Stomach (tissue), 4 donors: ENCODE results near the gene STK11IP.

Source experiments
- POLR2A ChIP-seq, 4 donors: fragments of 450-650 bp; IDR thresholded peaks; one replicate each; pipeline ENCODE4 v1.6.1; 2016; ENCODE audit warnings: antibody characterized with exemption in 4 of 4, control low read depth in 2 of 4, mild to moderate bottlenecking in 1 of 4, moderate library complexity in 1 of 4
- POLR2AphosphoS5 ChIP-seq, 3 donors: sonication (generic); formaldehyde crosslinking; IDR thresholded peaks; one replicate each; pipeline ENCODE4 v1.6.1; 2016; ENCODE audit warnings: antibody characterized with exemption in 3 of 3
- TF ChIP-seq, protein P1 (sequence below), 7 experiments: fragments of 450-650 bp in 4 of 7; fragments of 200-600 bp in 3 of 7; sonication (generic) in 3 of 7; IDR thresholded peaks; one replicate each; pipeline ENCODE4 v1.5.1; 2016 to 2019; ENCODE audit warnings: antibody characterized with exemption in 7 of 7, control low read depth in 2 of 7, mild to moderate bottlenecking in 1 of 7

DNA sequence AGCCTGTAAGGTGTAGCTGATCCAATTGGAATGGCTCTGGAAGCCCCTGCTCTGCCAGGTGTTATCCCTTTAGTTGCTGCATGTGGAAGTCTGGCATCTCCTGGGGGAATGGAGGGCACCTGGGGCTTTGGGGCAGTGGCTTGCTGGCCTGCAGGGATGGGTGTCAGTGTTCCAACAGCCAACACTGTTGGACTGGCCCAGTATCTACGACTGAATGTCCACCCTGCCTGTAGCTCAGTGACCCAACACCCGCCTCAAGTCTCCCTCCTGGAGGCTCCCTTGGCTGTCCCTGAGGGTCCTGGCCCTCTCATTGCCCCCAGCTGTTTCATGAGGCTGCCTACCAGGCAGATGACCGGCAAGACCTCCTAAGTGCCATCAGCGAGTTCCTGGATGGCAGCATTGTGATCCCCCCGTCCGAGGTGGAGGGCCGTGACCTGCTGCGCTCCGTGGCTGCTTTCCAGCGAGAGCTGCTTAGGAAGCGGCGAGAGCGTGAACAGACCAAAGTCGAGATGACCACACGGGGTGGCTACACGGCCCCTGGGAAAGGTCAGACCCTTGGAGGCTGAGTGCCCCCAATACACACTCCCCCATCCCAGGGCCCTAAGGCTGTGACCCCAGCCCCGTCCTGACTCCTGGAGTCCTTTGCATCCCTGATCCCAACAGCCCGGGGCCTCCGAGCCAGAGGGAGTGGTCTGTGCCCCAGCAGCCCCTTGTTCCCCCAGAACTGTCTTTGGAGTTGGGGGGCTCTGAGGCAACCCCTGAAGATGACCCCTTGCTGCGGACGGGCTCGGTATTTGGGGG is 37.5 kb downstream of the STK11IP start:
- TF ChIP-seq, protein P1, sequence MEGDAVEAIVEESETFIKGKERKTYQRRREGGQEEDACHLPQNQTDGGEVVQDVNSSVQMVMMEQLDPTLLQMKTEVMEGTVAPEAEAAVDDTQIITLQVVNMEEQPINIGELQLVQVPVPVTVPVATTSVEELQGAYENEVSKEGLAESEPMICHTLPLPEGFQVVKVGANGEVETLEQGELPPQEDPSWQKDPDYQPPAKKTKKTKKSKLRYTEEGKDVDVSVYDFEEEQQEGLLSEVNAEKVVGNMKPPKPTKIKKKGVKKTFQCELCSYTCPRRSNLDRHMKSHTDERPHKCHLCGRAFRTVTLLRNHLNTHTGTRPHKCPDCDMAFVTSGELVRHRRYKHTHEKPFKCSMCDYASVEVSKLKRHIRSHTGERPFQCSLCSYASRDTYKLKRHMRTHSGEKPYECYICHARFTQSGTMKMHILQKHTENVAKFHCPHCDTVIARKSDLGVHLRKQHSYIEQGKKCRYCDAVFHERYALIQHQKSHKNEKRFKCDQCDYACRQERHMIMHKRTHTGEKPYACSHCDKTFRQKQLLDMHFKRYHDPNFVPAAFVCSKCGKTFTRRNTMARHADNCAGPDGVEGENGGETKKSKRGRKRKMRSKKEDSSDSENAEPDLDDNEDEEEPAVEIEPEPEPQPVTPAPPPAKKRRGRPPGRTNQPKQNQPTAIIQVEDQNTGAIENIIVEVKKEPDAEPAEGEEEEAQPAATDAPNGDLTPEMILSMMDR (IDR thresholded peaks at IDR 0.05): no peak
- TF ChIP-seq POLR2A (IDR thresholded peaks at IDR 0.05): no peak
- TF ChIP-seq POLR2AphosphoS5 (IDR thresholded peaks at IDR 0.05): no peak
